IMR-90 (cell line): ENCODE data around the gene MRPS21. TPM values are rescaled to one million over a fixed set of nuclear protein-coding genes. Genes with fewer than 3 reads are reported as not detected.

Source experiments
- CHD1 ChIP-seq: IDR thresholded peaks from 2 replicates; pipeline ENCODE4 v1.6.1; 2012; ENCODE audit warnings: low read depth, low read length, improper control_type of control experiment
- MAFK ChIP-seq: IDR thresholded peaks from 2 replicates; pipeline ENCODE4 v1.6.1; 2012; ENCODE audit warnings: low read depth, low read length, improper control_type of control experiment
- NFE2L2 ChIP-seq: fragments of 150-350 bp; IDR thresholded peaks from 2 replicates; pipeline ENCODE4 v1.6.1; 2016; ENCODE audit warnings: low read depth, mild to moderate bottlenecking, low read length
- RAD21 ChIP-seq: IDR thresholded peaks from 2 replicates; pipeline ENCODE4 v1.6.1; 2012; ENCODE audit warnings: low read length, improper control_type of control experiment
- SMC3 ChIP-seq: fragments of 150-350 bp; IDR thresholded peaks from 2 replicates; pipeline ENCODE4 v1.6.1; 2016; ENCODE audit warnings: low read depth, mild to moderate bottlenecking, antibody characterized with exemption, low read length, moderate library complexity
- polyA plus RNA-seq, 3 experiments: library from polyadenylated mRNA; depleted of rRNA; stranded (reverse); fragments of >200 nt; gene quantifications; 2 replicates each; pipeline ENCODE4 v1.2.3, GENCODE V29; 2012; ENCODE audit warnings: low replicate concordance in 1 of 3
- total RNA-seq: library from RNA; depleted of rRNA; stranded (reverse); fragments of >200 nt; gene quantifications from 2 replicates; pipeline ENCODE4 v1.2.3, GENCODE V29; 2012
- TF ChIP-seq, protein P1 (sequence below): fragments of 150-350 bp; IDR thresholded peaks from 2 replicates; pipeline ENCODE4 v1.6.1; 2017; ENCODE audit warnings: mild to moderate bottlenecking, antibody characterized with exemption, low read length, low read depth

The MRPS21 gene
- total and polyA plus RNA-seq, 2 of the 4 experiments (the other 2 are of a cell fraction), result 52.3 to 74.6 TPM

DNA sequence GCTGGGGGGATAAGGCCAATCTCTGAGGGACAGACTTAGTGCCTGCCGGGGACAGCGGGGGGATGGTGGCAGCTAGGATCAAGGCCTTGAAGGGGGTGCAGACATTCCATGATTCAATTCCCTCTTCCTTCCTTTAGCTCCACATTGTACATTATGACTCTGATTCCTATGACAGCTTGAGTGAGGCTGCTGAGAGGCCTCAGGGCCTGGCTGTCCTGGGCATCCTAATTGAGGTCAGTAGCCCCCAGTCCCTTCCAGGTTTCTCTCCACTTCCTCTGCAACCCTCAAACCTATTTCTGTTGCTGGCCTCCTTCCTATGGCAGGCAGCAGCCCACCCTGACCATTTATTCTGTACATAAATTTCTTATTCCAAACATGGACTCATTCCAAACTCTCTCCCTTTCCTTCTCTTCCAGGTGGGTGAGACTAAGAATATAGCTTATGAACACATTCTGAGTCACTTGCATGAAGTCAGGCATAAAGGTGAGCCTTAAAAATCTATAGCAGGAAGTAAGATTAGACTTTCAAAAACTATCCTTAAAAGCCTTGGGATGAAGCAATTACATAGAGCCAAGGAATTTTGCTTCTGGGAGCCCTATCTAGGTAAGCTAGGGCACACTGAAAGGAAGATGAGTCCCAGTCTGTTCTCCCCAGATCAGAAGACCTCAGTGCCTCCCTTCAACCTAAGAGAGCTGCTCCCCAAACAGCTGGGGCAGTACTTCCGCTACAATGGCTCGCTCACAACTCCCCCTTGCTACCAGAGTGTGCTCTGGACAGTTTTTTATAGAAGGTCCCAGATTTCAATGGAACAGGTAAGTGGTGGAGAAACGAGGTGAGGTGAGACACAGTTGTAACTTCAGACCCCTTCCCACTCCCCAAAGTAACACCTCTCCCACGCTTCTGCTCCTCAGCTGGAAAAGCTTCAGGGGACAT lies 31.0 kb upstream of the MRPS21 start (continued):
- TF ChIP-seq, protein P1, sequence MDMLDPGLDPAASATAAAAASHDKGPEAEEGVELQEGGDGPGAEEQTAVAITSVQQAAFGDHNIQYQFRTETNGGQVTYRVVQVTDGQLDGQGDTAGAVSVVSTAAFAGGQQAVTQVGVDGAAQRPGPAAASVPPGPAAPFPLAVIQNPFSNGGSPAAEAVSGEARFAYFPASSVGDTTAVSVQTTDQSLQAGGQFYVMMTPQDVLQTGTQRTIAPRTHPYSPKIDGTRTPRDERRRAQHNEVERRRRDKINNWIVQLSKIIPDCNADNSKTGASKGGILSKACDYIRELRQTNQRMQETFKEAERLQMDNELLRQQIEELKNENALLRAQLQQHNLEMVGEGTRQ, result no peak
- TF ChIP-seq RAD21 (no peak), NFE2L2 (no peak), MAFK (no peak), SMC3 (no peak), CHD1 (no peak)
